ENCODE data around the gene CDH4.

Gene CDH4

GRCh38 chr20:61668065-61668650, 416.1 kb downstream of the CDH4 start:
- DNase-seq (ENCODE audit: low read depth in 2 of 2): no peak

- DNase-seq (ENCODE audit: low read depth in 2 of 2): no peak
Observed at GRCh38 chr20:61668771-61669503, 416.9 kb downstream of the CDH4 start.

- no peak for DNase-seq (ENCODE audit: low read depth in 2 of 2)
Observed at GRCh38 chr20:61670274-61670673, 418.2 kb downstream of the CDH4 start.

GRCh38 chr20:61671559-61671958, 419.5 kb downstream of the CDH4 start:
- DNase-seq (ENCODE audit: low read depth in 2 of 2): no peak

- no peak for DNase-seq (ENCODE audit: low read depth in 2 of 2)
Observed at GRCh38 chr20:61673152-61673847, 421.2 kb downstream of the CDH4 start.

- DNase-seq (ENCODE audit: low read depth in 2 of 2): no peak
Observed at GRCh38 chr20:61674121-61674520, 422.1 kb downstream of the CDH4 start.

- no peak for DNase-seq (ENCODE audit: low read depth in 2 of 2)
Observed at GRCh38 chr20:61674688-61675087, 422.6 kb downstream of the CDH4 start.

GRCh38 chr20:61677928-61678327, 425.9 kb downstream of the CDH4 start:
- DNase-seq (ENCODE audit: low read depth in 2 of 2): no peak

GRCh38 chr20:61678437-61678836, 426.4 kb downstream of the CDH4 start:
- no peak for DNase-seq (ENCODE audit: low read depth in 2 of 2)

- DNase-seq (ENCODE audit: low read depth in 2 of 2): no peak
Observed at GRCh38 chr20:61679473-61679872, 427.4 kb downstream of the CDH4 start.

- no peak for DNase-seq (ENCODE audit: low read depth in 2 of 2)
Observed at GRCh38 chr20:61680096-61680495, 428.0 kb downstream of the CDH4 start.

GRCh38 chr20:61682114-61682995, 430.3 kb downstream of the CDH4 start:
- no peak for DNase-seq (ENCODE audit: low read depth in 2 of 2)

GRCh38 chr20:61682996-61683681, 431.1 kb downstream of the CDH4 start:
- no peak for DNase-seq (ENCODE audit: low read depth in 2 of 2)

- DNase-seq (ENCODE audit: low read depth in 2 of 2): no peak
Observed at GRCh38 chr20:61683721-61684120, 431.7 kb downstream of the CDH4 start.

GRCh38 chr20:61684136-61684535, 432.1 kb downstream of the CDH4 start:
- DNase-seq (ENCODE audit: low read depth in 2 of 2): no peak

GRCh38 chr20:61684583-61685235, 432.6 kb downstream of the CDH4 start:
- no peak for DNase-seq (ENCODE audit: low read depth in 2 of 2)

- DNase-seq (ENCODE audit: low read depth in 2 of 2): no peak
Observed at GRCh38 chr20:61685462-61685861, 433.4 kb downstream of the CDH4 start.

GRCh38 chr20:61686051-61686936, 434.2 kb downstream of the CDH4 start:
- DNase-seq (ENCODE audit: low read depth in 2 of 2): no peak

- no peak for DNase-seq (ENCODE audit: low read depth in 2 of 2)
Observed at GRCh38 chr20:61688411-61688810, 436.4 kb downstream of the CDH4 start.

GRCh38 chr20:61690150-61690549, 438.1 kb downstream of the CDH4 start:
- no peak for DNase-seq (ENCODE audit: low read depth in 2 of 2)
